GM19193 (cell line): ENCODE measurements around the gene CACNA1H.

Experiments
- POLR2A ChIP-seq: IDR thresholded peaks from 4 replicates; pipeline ENCODE4 v1.6.1; 2011; ENCODE audit not compliant: insufficient read depth, insufficient read length; ENCODE audit errors: extremely low read depth

Gene CACNA1H

GRCh38 chr16:1194665-1195392 lies 41.9 kb downstream of the CACNA1H start:
- no peak for TF ChIP-seq POLR2A

GRCh38 chr16:1195393-1195666 lies 42.4 kb downstream of the CACNA1H start:
- no peak for TF ChIP-seq POLR2A

GRCh38 chr16:1196494-1196893 lies 43.6 kb downstream of the CACNA1H start:
- no peak for TF ChIP-seq POLR2A

GRCh38 chr16:1197237-1197866 lies 44.4 kb downstream of the CACNA1H start:
- no peak for TF ChIP-seq POLR2A

- TF ChIP-seq POLR2A, result no peak
Measured at GRCh38 chr16:1198194-1198593, 45.3 kb downstream of the CACNA1H start.

GRCh38 chr16:1199347-1200013 lies 46.6 kb downstream of the CACNA1H start:
- TF ChIP-seq POLR2A, result no peak

GRCh38 chr16:1200014-1200627 lies 47.2 kb downstream of the CACNA1H start:
- TF ChIP-seq POLR2A, result no peak

- TF ChIP-seq POLR2A, result no peak
Measured at GRCh38 chr16:1201444-1201843, 48.5 kb downstream of the CACNA1H start.

GRCh38 chr16:1202274-1202673 lies 49.4 kb downstream of the CACNA1H start:
- TF ChIP-seq POLR2A, result no peak

- TF ChIP-seq POLR2A, result no peak
Measured at GRCh38 chr16:1204933-1205332, 52.0 kb downstream of the CACNA1H start.

- TF ChIP-seq POLR2A, result no peak
Measured at GRCh38 chr16:1206326-1206725, 53.4 kb downstream of the CACNA1H start.

GRCh38 chr16:1206786-1207185 lies 53.9 kb downstream of the CACNA1H start:
- no peak for TF ChIP-seq POLR2A

GRCh38 chr16:1208239-1208830 lies 55.4 kb downstream of the CACNA1H start:
- TF ChIP-seq POLR2A, result no peak

GRCh38 chr16:1209081-1209480 lies 56.2 kb downstream of the CACNA1H start:
- no peak for TF ChIP-seq POLR2A

GRCh38 chr16:1210461-1210860 lies 57.6 kb downstream of the CACNA1H start:
- TF ChIP-seq POLR2A, result no peak

- no peak for TF ChIP-seq POLR2A
Measured at GRCh38 chr16:1211451-1212268, 58.8 kb downstream of the CACNA1H start.
